ENCODE measurements around the gene CD300E.
"Not testable (repeated sequence)": the region's sequence is repeated elsewhere in the genome, so short reads cannot be mapped to it uniquely, and the experiment has no call there.

The CD300E gene
- 0.17 to 175 (median 4.5) reads per million in 18 experiments for total RNA-seq

GRCh38 chr17:74623693-74624093 lies at the start of gene CD300E:
Gene CD300E, minus strand, starts transcription at chr17:74623738. Its CDS starts 117 bp downstream, at chr17:74623621.
- peak; percentile 82 to 94 for DNase-seq

DNA sequence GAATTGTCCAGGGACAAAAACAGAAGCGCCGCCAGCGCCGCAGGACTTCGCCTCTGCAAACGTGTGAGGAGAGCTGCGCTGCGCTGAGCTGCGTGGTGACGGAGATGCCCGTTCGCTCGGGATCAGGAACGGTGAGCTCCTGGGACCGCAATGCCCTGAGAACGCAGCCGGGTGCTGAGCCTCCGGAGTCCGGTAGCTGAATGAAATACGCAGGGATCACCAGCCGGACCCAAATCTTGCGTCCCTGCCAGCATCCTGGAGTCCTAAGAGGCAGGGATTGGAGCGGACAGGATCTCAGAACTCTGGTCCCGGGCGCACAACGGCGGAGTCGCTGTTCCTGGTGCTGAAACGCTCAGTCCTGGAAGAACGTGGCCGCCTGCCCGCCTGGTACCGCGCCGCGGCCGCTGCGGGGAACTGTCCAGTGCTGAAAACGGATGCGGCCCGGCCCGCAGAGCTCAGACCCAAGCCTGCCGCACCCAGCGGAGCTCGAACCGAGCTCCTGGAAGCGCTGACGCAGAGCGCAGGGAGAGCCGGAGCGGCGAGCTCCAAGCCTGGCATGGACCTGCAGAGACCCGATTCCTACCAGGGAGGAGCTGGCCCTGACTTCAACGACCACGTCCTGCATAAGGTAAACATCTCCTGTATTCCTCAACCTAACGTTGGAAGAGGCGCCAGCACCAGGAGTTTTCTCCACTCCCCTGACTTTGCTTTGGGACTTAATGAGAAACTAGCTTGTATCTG lies 47.7 kb upstream of the CD300E start:
- DNase-seq = peak; percentile 73 to 84

- no peak for DNase-seq
Measured at GRCh38 chr17:74670329-74670728, 46.8 kb upstream of the CD300E start.

DNA sequence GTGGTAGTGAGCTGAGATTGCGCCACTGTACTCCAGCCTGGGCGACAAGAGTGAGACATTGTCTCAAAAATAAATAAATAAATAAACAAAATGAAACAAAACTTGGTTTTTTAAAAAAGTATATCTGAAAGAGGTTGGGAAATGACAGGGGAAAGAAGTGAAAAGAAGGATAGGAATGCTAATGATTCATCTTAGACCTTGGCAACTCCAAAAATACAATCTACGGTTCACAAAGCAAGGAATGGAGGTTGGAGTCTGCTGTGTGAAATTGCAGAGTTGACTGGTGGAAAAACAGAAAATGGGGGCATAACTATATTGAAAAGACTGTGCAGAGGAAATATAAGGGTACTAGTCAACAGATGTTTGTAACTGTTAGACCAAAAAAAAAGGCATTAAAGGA lies 40.0 kb upstream of the CD300E start:
- DNase-seq = no peak

GRCh38 chr17:74659889-74660288 lies 36.4 kb upstream of the CD300E start:
- DNase-seq = no peak

DNA sequence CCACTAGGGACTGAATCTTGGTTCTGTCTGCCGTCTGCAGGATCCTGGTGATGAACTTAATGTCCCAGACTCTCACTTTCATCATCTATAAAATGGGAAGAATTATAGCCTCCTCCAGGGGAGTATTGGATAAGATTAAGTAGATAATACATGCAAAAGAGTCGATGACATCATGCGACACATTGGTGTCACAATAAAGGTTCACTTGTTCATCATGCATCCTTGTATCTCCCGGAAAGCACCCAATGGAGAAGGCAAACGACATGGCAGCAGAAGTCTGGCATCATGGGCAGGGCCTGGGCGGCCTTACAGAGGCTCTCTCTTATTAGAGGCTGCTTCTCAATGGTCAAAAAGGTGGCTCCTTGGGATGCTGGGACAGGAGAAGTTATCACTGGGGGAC lies 35.1 kb upstream of the CD300E start:
- no peak for DNase-seq

- no peak for DNase-seq
Measured at GRCh38 chr17:74654742-74655141, 31.2 kb upstream of the CD300E start.

DNA sequence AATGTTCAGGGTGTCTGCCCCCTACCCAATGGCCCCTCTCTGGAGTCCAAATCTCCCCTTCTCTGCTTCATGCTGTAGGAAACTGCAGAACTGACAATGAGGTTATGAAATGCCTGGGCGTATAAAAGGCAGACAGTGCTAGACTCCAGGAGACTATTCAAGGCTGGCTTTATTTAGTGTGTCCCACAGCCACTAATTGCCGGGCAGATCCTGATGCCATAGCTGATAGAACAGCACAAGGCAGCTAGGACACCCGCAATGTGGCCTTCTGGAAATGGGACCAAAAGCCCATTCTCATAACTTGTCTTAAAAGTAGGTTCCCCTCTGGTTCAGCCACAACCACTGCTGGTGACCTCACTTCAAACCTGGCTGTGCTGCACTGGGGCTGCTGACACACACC lies 28.5 kb upstream of the CD300E start:
- no peak for DNase-seq

DNA sequence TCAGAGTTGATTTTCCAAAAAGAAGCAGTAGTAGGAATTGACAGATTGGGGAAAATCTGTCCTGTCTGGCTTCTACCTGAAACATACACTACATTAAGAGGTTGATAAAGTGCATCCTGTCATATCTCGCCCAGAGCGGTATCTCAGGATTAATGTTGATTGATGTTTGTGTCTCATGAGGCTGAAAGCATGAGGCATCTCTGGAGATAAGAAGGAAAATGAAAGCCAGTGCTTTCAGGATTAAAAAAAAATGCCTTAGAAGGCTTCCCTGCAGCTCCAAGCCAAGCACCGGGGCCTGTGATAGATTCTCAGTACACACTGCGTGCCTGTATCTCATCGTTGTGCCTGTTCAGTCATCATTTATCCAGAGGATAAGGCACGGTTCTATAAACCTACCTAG lies 26.4 kb upstream of the CD300E start:
- no peak for DNase-seq

- no peak for DNase-seq
Measured at GRCh38 chr17:74647871-74648672, 24.5 kb upstream of the CD300E start.

DNA sequence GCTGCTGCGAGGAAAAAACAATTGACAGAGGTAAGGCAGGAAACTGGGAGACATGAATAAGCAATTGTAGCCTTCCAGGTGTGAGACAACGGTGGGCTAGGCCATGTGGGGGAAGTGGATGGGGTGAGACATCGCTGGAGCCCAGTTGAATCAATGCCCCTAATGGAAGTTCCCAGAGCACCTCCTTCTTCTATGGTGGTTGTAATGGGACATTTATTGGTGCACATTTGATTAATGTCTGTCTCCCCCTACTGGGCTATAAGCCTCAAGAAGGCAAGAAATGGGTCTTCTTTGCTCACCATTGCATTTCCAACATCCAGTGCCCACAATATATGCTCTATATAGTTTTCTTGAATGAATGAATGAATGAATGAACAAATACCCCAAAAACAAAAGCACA lies 22.7 kb upstream of the CD300E start:
- peak; percentile 64 to 73 for DNase-seq

- DNase-seq = peak; percentile 47 to 51
Measured at GRCh38 chr17:74645010-74645409, 21.5 kb upstream of the CD300E start.

DNA sequence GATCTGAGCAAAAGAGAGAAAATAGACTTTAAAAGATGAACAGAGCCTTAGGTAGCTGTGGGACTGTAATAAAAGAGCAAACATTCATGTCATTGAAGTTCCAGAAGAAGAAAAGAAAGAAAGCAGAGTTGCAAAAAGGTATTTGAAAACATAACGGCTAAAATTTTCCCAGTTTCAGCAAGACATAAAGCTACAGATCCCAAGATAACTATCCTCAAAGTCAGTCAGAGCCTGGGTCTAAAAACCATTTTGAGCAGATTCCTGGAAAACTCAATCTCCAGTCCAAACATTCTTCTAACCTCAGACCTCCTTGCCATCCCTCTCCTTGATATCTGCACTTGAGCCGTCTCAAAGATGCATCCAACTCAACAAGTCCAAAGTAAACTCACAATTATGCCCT lies 20.9 kb upstream of the CD300E start:
- DNase-seq = no peak

DNA sequence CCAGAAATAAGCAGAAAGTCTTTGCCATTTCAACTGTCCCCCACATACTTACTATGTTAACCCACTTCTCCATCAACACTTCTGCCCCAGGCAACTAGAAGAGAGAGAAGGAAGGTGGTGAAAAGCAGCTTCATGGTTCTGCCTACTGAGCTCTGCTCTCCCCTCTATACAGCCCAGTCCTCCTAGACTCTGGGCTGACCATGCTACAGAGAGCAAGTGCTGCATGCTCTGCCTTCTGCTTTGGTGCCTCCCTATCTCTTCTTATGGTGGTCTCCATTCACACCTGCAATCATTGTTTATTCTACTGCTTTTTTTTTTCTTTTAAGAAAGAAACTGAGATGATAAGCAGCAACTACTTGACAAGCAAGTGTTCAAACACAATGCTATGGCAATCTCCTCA lies 20.3 kb upstream of the CD300E start:
- DNase-seq = peak in 1 of 2 donors; percentile 16

DNA sequence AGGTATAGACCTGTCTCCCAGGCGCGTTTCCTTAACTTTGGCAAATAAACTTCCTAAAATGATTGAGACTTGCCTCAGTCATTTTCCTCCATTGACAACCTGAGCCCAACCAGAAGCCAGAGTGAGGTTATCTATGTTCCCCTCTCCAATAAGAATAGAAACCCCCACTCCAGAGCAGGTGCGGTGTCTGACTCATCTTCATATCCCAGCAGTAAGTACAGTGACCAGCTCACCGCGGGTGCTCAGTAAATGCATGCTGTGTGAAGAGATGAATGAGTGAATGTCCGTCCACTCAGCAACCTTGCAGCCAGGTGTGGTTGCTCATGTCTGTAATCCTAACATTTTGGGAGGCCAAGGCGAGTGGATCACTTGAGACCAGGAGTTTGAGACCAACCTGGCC lies 19.5 kb upstream of the CD300E start:
- DNase-seq = no peak

DNA sequence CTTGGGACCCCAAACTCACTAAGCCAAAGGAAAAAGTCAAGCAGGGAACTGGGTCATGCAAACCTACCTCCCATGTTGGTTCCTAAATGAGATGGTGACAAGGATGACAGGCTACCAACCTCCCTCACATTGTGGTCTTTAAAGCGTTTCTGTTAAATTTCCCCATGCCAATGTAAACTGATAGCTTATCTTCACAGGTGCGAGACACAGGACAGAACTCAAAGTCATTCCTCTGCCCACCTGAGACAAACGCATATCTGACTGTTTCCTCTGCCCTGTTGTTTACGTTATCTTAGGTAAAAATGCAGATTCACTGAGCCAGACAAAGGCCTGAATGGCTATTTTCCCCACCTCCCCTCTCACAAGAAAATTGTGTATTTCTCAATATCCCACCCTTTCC lies 19.0 kb upstream of the CD300E start:
- DNase-seq = no peak

DNA sequence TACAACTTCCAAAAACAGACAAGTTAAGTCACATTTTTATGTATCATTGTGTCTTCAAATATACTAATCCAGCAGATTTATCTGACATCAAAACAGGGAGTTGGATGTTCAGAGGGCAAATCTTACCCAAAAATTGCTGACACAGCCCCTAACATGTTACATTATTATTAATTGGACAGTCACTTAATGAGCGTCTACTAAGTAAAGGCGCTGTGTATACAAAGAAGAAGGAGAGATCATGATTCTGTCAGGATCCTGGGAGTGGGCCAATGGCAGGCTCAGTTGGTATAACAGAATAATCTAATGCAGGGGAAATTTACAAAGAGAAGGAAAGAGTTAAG lies 18.4 kb upstream of the CD300E start:
- DNase-seq = no peak

DNA sequence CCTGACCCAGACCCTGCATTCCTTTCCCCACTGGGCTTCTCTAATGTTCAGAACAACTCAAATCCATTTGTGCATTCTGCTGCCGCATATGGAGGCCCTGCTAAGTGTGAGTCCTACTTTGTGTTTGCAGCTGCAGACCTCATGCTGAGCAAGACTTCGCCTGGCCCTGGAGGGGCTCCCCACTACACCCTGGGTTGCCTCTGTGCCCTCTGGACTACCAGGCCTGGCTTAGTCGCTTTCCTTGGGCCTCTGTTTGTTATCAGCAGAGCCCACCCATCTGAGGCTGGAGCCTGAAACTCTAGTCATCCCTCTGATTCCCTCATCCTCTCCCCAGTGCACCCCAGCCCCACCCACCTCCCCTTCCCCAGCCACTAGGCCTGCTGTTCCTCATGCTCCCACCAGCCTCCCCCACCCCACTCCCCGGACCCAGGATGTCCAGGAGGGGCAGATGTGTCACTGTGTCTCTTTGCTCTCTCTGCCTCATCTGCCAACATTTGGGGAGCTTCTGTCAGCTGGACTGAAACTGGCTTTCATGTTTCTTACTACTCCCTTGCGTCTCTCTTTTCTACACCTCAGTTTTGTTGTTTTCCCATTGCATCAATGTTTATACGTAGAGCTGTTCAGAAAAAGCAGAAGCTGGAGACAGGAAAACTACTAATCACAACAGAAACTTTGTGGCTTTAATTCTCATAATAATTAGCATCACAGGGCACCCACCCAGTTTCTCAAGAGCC lies 17.9 kb upstream of the CD300E start:
- peak; percentile 75 to 94 for DNase-seq

- DNase-seq = peak; percentile 78 to 79
Measured at GRCh38 chr17:74639704-74640151, 16.2 kb upstream of the CD300E start.

DNA sequence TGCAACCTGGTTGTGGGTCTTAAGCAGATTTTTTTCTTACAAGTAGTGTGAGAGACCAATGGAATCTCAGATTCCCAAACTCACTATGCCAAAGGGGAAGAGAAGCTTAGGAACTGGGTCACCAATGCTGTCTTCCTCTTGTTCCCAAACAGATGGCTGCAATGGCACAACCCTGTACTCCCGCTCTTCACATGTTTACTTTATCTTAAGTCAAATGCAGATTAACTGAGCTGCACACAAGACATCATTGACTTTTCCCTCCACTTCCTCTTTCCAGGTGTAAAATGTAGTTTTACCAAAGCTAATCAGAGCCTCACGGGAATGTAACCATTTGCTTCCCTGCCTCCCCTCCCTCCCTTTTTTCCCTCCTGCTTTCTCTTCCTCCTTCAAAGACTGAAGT lies 14.4 kb upstream of the CD300E start:
- peak in 1 of 2 donors; percentile 21 for DNase-seq

DNA sequence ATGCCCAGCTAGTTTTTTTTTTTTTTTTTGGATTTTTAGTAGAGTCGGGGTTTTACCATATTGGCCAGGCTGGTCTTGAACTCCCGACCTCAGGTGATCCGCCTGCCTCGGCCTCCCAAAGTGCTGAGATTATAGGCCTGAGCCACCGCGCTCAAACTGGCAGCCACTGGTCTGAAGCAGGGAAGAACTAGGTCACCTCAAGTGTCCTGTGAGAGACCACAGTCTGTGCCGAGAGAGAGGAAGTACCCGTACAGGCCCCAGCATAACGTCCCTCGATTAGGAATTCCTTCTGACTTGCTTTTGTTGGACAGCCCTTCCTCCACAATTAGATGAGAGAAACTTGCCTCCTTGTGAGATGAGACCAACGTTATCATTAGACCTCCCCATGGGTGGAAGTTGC lies 13.7 kb upstream of the CD300E start:
- DNase-seq = peak; percentile 41 to 52

GRCh38 chr17:74636541-74637085 lies 13.1 kb upstream of the CD300E start:
- DNase-seq = not testable (repeated sequence)

DNA sequence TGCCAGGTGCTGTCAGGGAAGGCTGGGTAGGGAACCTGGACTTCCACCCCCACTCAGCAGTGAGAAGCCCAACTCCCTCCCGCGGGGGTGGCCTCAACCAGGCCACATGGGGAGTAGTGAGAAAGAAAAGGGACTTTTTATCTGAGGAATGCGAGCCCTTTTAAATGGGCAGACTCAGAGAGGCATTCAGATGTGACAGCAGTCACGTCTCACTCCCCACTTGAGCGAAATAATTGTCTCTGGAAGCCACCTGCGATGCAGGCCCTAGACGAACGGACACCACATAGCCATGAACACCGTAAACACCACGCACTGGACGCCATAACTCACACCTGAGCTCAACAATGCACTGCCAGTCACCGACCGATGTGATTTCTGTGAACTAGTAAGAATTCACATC lies 11.9 kb upstream of the CD300E start:
- no peak for DNase-seq
